ENCODE measurements around the gene HDDC3. TPM values are rescaled to one million over a fixed set of nuclear protein-coding genes. Genes with fewer than 3 reads are reported as not detected.
A peak's percentile ranks its signal among the peaks of the same experiment; 100 is the strongest.

The HDDC3 gene
- total and polyA plus RNA-seq, 9 of the 15 experiments (the other 6 are each of a cell fraction or from before 2014, with no cell fraction given) = 14.9 to 55.8 (median 36.9) TPM

- TF ChIP-seq NFE2L1 (tag; IDR thresholded peaks at IDR 0.05; ENCODE audit: borderline replicate concordance, low read depth) (no peak), ZNF24 (IDR thresholded peaks at IDR 0.05) (no peak), ZHX1 (conservative IDR thresholded peaks at IDR 0.05; ENCODE audit: low read length) (no peak), CREB3 (tag; conservative IDR thresholded peaks at IDR 0.05; ENCODE audit: low read depth) (no peak), ZNF551 (CRISPR knock-in tag; IDR thresholded peaks at IDR 0.05) (no peak), NCOA1 (IDR thresholded peaks at IDR 0.05; ENCODE audit: low read depth) (no peak), JUNB (CRISPR knock-in tag; conservative IDR thresholded peaks at IDR 0.05) (no peak), ZBTB34 (CRISPR knock-in tag; IDR thresholded peaks at IDR 0.05) (no peak), STAT5A (IDR thresholded peaks at IDR 0.05; ENCODE audit: borderline replicate concordance, low read length) (no peak), PRDM10 (IDR thresholded peaks at IDR 0.05; ENCODE audit: partially characterized antibody) (peak; percentile 52), TFAP4 (CRISPR knock-in tag; IDR thresholded peaks at IDR 0.05; ENCODE audit: borderline replicate concordance) (peak; percentile 70; the same call in 1 of the 2 replicates), NRF1 (conservative IDR thresholded peaks at IDR 0.05 in 1 of 2, IDR thresholded peaks at IDR 0.05 in 1 of 2) (peak; percentile 91 to 93), STAT5B (CRISPR knock-in tag; IDR thresholded peaks at IDR 0.05) (no peak), HDAC1 (IDR thresholded peaks at IDR 0.05) (no peak), ATF2 (CRISPR knock-in tag; IDR thresholded peaks at IDR 0.05) (no peak; the same call in 1 of the 2 replicates)
Observed at GRCh38 chr15:90902040-90902839, 30.1 kb downstream of the HDDC3 start (continued).
